Measurements from ENCODE around the gene MRPL53. TPM values are rescaled to one million over a fixed set of nuclear protein-coding genes. Genes with fewer than 3 reads are reported as not detected.

Gene MRPL53
- total RNA-seq, result 10 to 100 TPM; 26.5 to 48.7 (median 41.5) TPM

DNA sequence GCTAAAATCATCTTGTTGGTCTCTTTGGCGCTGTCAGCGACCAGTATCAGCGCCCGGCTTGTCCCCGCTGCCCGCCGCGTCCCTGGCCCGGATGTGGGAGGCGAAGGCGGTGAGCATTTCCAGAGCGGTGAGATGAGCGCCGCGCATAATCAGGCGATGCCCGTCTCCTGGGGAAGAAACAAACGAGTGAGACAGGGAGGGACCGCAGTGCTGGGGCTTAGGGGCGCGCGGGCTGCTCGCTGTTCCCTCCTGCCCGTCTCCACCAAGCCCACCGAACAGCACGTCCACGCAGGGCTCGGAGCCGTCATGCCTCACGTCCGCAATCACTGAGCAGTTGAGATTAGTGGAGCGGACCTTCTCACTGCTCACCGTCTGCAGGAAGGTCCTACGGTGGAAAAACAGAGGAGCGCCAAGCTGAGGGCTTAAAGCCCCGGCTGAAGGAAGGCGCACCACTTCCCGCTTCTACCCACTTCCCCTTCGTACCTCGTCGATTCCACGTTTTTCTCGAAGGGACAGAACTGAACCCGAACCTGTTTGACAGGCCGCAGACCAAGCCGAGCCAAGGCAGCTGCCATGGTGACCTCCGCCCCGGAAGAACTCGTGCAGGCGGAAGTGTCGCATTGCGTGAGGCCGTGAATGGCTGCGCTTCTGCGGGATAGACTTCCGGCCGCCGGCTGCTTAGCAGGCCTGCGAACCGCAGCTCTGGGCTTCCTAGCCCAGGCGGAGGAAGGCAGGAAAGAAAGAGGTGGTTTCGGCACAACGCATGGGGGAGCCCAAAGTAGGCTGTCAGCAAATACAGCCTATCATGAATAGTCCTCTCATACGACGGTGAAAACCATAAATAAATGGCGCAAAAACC is at the start of gene MRPL53:
MRPL53 (minus strand) TSS at position 595 of the 859 bp plus-strand sequence; CDS start at position 575, 20 bp downstream.
- ATAC-seq (peak; percentile 95 to 96), DNase-seq (peak; percentile 86 to 90)
- Histone ChIP-seq H3K9me3 (no peaks in the 10 kb centered on the region), H3K36me3 (peaks cover 0 to 20% of the 10 kb centered on the region in 2 donors), H3K4me3 (peak within 1 kb of the TSS; percentile 67 to 88 (median 79)), H3K27ac (peak within 1 kb of the TSS; percentile 79 to 90 (median 87)), H3K27me3 (no peaks in the 10 kb centered on the region), H3K4me1 (peaks cover 20 to 25% of the 10 kb centered on the region in 2 donors)
- intact Hi-C loops (cut with DNase I; ENCODE audit: low total_unique reads), result loop anchor here (1.0 kb wide), 1 partner anchor 18 kb away; no protein-coding TSS in a partner anchor
- in situ Hi-C loops (cut with MboI; ENCODE audit: low sequenced_read_pairs in 4 of 4), result loop anchor here in 1 of 4 donors (25.0 kb wide), 1 partner anchor 365 kb away; the partner anchor contains the start of gene HK2
- TF ChIP-seq POLR2A (IDR thresholded peaks at IDR 0.05), result peak; percentile 48 to 68
- TF ChIP-seq, protein P1, sequence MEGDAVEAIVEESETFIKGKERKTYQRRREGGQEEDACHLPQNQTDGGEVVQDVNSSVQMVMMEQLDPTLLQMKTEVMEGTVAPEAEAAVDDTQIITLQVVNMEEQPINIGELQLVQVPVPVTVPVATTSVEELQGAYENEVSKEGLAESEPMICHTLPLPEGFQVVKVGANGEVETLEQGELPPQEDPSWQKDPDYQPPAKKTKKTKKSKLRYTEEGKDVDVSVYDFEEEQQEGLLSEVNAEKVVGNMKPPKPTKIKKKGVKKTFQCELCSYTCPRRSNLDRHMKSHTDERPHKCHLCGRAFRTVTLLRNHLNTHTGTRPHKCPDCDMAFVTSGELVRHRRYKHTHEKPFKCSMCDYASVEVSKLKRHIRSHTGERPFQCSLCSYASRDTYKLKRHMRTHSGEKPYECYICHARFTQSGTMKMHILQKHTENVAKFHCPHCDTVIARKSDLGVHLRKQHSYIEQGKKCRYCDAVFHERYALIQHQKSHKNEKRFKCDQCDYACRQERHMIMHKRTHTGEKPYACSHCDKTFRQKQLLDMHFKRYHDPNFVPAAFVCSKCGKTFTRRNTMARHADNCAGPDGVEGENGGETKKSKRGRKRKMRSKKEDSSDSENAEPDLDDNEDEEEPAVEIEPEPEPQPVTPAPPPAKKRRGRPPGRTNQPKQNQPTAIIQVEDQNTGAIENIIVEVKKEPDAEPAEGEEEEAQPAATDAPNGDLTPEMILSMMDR (IDR thresholded peaks at IDR 0.05 in 4 of 5, conservative IDR thresholded peaks at IDR 0.05 in 1 of 5), result no peak

DNA sequence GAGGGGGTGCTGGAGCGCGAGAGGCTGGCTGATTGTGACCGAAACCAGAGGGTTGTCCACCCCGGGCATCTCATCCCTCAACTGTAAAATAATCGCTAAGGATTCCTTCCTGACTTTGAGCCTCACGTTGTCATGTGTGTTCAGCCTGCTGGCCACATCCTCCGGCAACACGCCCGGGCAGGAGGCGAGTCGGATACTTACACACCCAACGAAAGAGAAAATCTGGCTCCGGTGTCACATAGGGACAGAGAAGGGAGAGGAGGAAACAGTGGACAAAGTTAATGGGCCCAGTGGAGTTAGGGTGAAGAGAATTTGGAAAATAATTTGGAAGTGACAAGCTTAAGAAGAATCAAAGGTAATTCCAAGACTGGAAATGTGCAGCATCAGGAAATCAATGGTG is 44.2 kb upstream of the MRPL53 start:
- TF ChIP-seq, protein P1 (IDR thresholded peaks at IDR 0.05 in 4 of 5, conservative IDR thresholded peaks at IDR 0.05 in 1 of 5), result no peak
- TF ChIP-seq POLR2A (IDR thresholded peaks at IDR 0.05), result no peak
- H3K9me3 ChIP-seq, result no peaks in the 10 kb centered on the region
- peak overlapping the region; percentile 43 to 59 (median 45) for H3K4me3 ChIP-seq
- intact Hi-C loops (cut with DNase I; ENCODE audit: low total_unique reads), result no loop called here
- peaks cover 81 to 94% (median 93%) of the 10 kb centered on the region in 3 donors for H3K27me3 ChIP-seq
- DNase-seq (no peak), ATAC-seq (no peak)
- in situ Hi-C loops (cut with MboI; ENCODE audit: low sequenced_read_pairs in 4 of 4), result no loop called here
- H3K4me1 ChIP-seq, result peaks cover 7 to 17% of the 10 kb centered on the region in 2 donors
- no peaks in the 10 kb centered on the region for H3K36me3 ChIP-seq
- H3K27ac ChIP-seq, result no peak overlapping the region

DNA sequence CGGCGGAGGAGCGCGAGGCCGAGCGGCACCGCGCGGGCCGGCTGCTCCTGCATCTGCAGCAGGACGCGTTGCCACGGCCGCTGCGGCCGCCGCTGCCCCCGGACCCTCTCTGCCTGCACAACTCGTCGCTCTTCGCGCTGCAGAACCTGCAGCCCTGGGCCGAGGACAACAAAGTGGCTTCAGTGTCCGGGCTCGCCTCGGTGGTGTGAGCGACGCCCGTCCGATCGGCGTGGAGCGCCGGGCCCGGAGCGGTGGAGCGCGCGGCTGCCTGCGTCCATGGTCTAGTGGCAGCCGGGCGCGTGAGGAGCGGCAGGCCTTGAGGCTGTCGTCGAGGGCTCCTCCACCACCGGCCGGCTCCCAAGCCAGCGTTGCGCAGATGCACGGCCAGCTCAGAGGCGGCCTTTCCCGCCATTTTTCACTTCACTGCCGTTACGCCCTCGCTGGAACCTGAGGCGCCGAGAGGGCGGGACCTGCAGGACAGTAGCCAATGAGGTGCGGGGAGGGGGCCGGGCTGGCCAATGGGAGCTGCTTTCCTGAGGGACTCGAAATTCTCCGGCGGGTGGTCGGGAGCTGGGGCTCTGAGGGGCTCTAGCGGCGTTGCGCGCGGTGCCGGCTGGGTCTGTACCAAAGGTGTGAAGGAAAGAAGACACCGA is 43.6 kb upstream of the MRPL53 start:
- no peaks in the 10 kb centered on the region for H3K9me3 ChIP-seq
- intact Hi-C loops (cut with DNase I; ENCODE audit: low total_unique reads) (no loop called here), in situ Hi-C loops (cut with MboI; ENCODE audit: low sequenced_read_pairs in 4 of 4) (no loop called here)
- peaks cover 7 to 17% of the 10 kb centered on the region in 2 donors for H3K4me1 ChIP-seq
- H3K4me3 ChIP-seq, result peak overlapping the region; percentile 43 to 59 (median 45)
- H3K36me3 ChIP-seq, result no peaks in the 10 kb centered on the region
- ATAC-seq, result peak in 1 of 2 donors; percentile 61
- TF ChIP-seq, protein P1 (IDR thresholded peaks at IDR 0.05 in 4 of 5, conservative IDR thresholded peaks at IDR 0.05 in 1 of 5), result no peak
- no peak for TF ChIP-seq POLR2A (IDR thresholded peaks at IDR 0.05)
- peak in 1 of 2 donors; percentile 47 for DNase-seq
- H3K27ac ChIP-seq, result no peak overlapping the region
- H3K27me3 ChIP-seq, result peaks cover 86 to 99% (median 98%) of the 10 kb centered on the region in 3 donors

DNA sequence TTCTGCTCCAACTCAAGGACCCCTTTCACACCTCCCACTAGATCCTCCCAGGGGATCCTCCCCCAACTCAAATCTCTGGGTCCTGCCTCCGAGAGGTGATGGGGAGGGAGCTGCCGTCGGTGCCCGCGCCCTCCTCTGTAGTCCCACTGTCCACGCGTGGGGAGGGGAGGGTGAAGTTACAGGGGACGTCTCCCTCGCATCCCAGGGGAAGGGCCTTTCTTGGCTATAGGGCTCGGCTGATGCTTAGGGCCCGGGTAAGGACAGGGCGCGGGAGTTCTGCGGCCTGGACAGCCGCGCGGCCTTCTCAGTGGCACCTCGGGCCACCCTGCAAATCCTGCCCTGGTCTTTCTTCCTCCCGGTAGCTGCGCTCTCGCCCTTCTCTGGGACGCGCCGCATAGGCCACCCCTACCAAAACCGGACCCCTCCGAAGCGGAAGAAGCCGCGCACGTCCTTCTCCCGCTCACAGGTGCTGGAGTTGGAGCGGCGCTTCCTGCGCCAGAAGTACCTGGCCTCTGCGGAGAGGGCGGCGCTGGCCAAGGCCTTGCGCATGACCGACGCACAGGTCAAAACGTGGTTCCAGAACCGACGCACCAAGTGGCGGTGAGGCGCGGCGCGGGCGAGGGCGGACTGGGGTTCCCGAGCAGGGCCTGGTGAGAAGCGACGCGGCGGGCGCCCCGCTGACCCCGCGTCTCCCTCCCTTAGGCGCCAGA is 42.9 kb upstream of the MRPL53 start:
- Histone ChIP-seq H3K27me3 (peaks cover 90 to 100% (median 96%) of the 10 kb centered on the region in 3 donors), H3K4me3 (peak overlapping the region; percentile 43 to 59 (median 45)), H3K9me3 (no peaks in the 10 kb centered on the region), H3K4me1 (peaks cover 7 to 17% of the 10 kb centered on the region in 2 donors), H3K27ac (no peak overlapping the region), H3K36me3 (no peaks in the 10 kb centered on the region)
- TF ChIP-seq, protein P1 (IDR thresholded peaks at IDR 0.05 in 4 of 5, conservative IDR thresholded peaks at IDR 0.05 in 1 of 5), result no peak
- TF ChIP-seq POLR2A (IDR thresholded peaks at IDR 0.05), result no peak
- ATAC-seq (no peak), DNase-seq (no peak)
- intact Hi-C loops (cut with DNase I; ENCODE audit: low total_unique reads), result no loop called here
- in situ Hi-C loops (cut with MboI; ENCODE audit: low sequenced_read_pairs in 4 of 4), result no loop called here

All from gastrocnemius medialis (tissue), 4 donors.